ENCODE measurements around the gene GATA2.

The GATA2 gene

DNA sequence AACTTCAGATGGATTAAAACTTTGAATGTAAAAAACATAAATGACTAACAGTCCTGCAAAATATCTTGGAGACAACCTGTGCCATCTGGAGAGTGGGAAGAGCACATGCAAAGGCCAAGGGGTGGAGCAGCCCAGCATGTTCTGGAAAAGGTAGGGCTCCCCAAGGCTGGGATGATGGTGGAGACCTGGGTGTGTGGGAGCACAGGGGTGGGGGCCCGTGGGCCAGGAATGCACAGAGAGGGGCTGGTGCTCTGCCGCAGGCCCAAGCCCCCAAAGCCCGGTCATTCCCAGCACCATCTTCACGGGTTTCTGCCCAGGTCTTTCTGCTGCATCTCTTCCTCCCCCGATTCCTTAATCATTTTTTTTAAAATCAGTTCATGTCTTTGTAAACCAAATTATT is 9.7 kb upstream of the GATA2 start:
- DNase-seq (ENCODE audit: low read depth, low spot score) = no peak

DNA sequence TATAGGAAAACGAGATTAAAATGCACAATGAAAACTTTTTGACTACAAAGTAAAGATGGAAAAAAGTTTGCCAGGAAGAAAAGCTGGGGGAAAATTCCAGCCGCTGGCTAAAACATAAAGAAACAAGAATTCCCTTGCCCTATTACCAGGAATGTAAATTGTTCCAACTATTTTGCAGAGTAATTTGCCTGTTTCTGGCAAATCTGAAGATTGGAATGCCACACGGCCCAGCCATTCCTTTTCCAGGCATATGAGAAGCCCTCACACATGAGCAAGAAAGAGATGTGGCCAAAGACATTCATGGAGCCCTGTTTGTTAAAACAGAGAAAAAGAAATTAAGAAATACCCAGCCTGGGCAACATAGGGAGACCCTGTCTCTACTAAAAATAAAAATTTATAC is 8.4 kb upstream of the GATA2 start:
- no peak for DNase-seq (ENCODE audit: low read depth, low spot score)

DNA sequence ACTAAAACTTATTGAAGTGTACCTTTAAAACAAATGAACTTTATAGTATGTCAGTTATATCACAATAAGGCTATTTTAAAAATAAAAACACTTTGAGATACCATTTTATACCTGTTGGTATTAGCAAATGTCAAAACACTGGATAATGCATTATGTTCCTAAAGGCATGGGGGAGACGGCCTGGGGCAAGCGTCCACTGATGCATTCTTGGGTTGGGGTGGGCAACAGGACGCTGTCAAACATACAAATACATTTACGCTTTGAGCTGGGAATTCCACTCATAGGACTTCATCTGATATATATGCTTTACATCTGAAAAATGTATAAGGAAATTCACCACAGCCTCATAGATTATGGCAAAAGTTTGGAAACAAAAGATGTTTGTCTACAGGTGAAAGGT is 7.6 kb upstream of the GATA2 start:
- DNase-seq (ENCODE audit: low read depth, low spot score) = no peak

DNA sequence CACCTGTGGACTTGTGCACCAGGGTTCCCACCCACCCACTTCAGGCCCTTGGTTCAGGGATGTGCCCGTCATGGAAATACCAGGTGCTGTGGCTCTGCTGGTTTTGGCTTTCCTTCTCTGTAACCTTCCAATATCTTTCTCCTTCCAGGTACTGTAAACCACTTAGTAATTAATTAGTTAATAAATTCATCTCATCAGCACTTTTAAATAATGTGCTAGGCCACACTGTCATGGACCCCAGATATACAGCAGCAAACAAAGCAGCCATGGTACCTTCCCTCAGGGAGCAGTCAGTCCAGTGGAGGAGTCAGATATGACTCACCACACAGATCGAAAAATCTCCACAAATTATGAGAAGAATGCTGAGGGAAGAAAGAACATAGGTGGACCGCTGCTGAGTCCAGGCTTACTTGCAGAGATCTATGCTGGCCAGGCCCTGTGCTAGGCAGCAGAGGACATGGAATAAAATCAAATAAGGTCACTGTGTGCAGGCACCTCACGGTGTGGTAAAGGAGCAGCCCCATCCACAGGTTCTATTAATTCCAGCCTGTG is 6.8 kb upstream of the GATA2 start:
- no peak for DNase-seq (ENCODE audit: low read depth, low spot score)

DNA sequence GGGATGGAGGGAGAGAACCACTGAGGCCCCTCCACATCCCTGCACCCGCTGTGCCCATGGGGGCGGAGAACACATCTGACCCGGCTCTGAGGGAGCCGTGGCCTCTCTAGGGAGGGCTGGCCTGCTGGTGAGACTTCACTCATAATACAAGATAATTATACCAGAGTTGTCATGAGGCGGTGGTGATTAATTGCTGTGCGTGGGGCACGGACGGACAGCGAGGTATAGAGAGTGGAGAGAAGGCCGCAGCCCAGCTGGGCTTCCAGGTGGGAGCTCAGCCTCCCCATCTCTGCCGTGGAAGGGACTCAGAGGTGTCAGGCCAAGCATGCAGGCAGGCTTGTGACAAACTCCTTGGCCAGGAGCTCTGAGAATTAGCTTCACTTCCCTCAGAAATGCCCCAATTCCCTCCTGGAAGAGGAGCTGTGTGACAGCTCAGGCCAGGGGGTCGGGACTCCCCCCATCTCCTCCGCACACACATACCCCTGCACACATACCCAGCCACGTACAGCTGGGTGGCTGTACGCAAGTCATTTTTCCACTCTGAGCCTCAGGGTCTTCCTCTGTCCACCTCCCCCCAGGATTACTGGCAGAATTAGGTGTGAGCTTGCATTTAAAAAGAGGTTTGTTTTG is 6.0 kb upstream of the GATA2 start:
- DNase-seq (ENCODE audit: low read depth, low spot score) = no peak

DNA sequence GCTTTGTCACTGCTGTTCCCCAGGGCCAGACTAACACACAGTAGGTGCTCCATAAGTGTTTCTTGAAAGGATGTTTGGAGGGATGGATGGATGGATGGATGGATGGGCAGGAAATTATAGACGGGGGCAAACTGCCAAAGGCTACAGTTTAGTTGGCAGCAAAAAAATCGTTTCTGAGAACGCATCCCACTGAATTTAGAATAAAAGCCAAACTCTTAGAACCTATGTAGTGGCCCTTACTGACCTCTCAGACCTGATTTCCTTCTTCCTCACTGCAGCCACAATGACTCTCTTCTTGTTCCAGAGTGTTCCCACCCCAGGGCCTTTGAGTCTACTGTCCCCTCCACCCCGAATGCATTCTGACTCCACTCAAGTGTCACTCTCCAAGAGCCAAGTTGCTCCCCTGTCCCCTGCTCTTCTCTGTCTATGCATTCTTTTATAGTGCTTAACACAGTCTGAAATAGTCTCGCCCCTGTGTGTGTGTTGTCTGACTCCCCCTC is 5.2 kb upstream of the GATA2 start:
- no peak for DNase-seq (ENCODE audit: low read depth, low spot score)

DNA sequence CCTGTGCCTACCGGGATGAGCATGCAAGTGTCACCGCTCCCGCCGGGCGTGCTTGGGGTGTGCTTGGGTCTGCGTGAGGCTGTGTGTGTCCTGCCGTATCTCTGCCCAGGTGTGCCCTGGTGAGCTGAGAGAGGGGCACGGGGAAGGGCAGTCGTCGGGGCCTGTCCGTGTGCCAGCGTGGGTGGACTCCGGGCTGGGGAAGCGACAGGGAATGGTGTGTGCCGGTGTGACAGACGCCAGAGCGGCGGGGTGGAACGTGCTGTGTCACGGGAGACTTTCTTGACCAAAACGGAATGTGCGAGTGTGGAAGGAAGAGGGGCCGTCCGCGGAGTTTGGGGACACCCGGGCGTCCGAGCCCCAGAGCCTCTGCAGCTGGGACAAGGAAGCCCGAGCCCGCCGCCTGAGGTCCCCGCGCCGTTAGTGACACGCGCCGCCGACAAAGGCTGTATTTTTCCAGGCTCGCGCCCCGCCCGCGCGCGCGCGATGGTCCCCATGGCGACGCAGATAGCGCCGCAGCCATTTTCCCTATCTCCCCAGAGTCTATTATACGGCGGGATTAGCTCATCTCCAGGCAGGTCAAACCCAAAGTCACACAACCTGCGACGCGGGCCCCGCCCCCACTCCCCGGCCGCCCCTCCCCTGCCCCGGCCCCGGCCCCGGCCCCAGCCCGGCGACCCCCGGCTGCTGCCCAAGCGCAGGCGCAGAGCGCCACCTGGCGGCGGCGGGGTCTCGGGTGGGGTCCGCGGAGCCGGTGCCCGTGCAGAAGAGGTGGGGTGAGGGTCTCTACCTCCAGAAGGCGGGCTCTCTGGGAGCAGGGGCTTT is 4.5 kb upstream of the GATA2 start:
- peak; percentile 40 for DNase-seq (ENCODE audit: low read depth, low spot score)

DNA sequence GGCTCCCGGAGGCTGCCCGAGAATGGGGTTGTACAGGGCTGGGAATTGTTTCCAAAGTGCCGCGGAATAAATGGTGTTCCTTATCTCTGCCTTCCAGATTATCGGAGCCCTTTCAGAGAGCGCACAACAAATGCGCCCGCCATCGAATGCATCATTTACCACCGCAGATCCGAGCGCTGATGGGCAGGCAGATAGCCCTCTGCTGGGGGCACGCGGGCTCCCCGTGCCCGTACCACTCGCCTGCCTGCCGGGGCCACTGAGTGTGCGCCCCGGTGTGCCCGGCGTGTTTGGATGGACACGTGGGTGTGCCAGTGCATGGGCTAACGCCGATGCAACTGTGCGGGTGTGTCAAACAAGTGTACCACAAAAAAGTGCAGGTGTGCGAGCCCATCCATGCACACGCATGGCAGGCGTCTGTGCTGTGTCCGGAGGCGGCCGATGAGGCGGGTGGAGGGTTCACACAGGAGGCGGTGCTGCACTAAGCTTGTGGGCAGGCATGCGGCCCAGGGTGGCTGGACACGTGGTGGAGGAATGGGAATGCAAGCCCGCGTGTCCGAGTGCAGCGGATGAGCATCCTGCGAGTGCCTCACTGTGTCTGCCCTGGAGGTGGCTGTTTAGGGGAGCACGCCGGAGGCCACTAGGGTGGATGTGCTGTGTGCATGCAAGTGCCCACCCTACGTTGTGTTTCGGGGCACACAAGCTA is 3.8 kb upstream of the GATA2 start:
- DNase-seq (ENCODE audit: low read depth, low spot score) = no peak

DNA sequence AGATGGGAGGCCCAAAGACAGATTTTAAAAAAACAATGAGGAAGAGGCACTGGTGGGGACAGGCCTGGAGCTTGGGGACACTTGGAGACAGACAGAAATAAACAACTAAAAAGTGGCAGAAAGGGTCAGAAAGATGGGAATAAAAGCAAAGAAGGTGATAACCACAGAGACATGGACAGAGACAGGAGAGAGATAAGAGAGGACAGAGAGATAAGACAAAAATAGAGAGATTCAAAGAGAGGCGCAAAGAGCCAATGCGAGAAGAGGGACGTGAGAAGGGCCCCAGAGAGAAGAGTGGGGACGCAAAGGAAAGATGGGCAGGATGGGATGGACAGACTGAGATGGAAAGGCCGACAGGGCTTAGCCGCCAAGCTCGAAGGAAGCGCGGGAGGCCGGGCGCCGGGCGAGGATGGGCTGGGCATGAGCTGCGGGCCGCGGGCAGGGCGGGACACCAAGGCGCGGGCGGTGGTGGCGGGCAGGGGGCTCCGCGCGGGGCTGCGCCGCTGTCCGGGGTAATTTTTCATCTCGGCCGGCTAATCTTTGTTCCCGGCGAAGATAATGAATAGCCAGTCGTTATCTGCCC is 3.1 kb upstream of the GATA2 start:
- DNase-seq (ENCODE audit: low read depth, low spot score) = no peak

DNA sequence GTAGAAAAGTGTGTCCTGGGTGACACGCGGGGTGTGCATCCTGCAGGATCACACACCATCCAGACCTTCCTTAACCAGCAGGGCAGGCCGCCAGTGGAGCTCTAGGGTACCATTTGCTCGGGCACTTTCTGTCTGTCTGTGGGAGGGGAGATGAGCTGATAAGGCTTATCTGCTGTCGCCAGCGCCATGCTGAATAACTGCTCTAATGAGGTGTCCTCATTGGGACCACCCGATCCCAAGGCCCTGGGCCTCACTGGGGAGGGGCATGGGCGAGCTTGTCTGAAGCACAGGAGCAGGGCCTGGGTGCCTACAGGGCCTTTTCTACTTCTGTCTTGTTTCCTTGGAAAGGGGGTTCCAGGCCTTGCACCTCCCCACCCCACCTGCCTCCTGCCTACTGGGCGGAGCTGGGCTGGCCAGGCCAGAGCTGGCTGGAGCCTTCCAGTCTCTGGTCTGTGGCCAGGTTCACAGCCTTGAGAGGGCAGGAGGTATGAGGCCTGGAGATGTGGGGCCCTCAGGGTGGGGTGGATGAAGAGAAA is 2.5 kb upstream of the GATA2 start:
- DNase-seq (ENCODE audit: low read depth, low spot score) = no peak

DNA sequence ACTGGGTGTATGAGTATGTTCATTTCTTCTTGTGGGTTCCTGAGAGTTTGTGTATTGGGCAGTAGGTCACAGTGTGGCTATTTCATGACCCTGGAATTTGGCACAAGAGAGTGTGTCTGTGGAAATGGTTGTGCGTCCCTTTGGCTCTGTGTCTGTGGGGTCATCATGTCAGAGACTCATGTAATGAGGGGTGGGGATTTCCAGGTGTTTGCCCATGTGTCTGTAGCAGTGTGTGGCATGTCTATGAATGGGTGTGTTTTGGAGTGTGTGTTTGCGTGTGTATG is 1.3 kb upstream of the GATA2 start:
- DNase-seq (ENCODE audit: low read depth, low spot score) = no peak

DNA sequence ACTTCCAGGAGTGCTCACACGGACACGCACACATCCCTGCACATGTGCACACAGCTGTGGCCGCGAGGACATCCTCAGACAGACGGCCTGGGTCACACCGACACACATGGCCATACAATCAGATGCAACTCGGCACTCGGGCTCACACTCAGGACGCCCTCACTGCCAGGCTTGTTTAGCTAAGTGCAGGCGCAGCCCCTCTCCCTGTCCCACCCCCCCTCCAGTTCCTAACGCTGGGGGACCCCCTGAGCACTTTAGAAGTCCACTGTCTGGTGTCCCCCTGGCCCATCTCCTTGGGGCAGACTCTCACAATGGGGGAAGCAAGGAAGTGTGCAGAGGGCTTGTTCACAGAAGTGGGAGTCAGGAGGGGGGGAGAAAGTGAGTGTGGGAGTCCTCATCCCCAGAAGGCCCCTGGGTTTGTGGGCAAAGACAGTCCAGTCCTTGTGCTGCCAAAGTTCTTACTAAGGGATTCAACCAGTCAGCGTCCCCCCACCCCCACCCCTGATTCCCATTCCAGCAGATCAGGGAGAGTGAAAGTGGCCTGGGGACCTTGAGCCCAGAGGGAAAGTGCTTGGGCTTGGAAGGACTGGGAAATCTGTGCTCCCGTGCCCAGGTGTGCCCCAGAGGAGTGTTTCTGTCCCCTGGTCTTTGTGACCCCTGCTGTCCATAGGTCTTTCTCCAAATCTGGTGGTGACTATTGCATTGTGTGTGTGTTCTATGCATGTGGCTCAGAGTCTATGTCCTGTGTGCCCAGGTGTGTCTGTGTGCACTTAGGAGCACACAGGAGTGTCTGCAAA is 767 bp upstream of the GATA2 start:
- no peak for DNase-seq (ENCODE audit: low read depth, low spot score)

DNA sequence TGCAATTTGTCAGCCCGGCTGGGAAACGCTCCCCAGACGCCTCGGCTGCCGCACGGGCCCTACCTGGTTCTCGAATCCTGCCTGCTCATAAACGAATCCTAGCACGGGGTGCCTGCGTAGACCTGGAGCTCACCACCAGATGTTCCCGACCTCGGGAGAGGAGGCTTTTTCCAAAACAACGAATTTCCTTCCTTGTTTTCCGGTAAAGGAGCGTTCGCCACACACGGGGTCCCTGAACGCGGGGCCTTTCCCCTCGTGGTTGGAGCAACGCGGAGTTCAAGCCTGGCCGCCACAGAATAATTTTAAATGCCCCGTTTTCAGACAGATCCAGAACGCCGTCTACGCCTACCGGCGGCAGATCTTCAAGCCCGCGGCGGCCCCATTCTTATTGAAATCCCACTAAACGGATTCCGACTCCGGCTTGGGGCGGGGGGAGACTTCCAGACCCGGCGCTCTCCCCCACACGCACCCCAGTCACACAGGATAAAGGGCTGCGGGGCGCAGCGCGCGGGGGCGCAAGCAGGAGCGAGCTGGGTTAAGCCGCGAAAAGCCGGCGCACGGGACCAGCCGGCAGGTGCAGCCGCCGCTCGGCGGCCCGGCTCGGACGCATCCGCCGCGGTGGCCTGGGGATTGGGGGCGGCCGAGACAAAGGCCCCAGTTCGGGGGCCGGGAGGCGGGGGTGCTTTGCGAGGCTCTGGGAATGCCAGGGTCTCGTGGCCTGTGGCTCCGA is 895 bp downstream of the GATA2 start:
- DNase-seq (ENCODE audit: low read depth, low spot score) = no peak

DNA sequence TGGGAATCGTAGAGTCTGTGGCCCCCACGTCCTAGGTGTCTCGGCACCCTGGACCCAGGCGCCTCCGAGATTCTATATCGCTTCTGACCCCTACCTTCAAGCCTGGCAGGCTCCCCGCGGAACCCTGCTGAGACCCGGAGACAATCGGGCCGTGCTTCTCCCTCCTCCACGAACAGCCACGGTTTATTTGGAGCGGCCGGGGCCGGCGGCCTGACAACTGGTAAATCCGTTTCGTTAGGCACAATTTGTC is 1.4 kb downstream of the GATA2 start:
- no peak for DNase-seq (ENCODE audit: low read depth, low spot score)

DNA sequence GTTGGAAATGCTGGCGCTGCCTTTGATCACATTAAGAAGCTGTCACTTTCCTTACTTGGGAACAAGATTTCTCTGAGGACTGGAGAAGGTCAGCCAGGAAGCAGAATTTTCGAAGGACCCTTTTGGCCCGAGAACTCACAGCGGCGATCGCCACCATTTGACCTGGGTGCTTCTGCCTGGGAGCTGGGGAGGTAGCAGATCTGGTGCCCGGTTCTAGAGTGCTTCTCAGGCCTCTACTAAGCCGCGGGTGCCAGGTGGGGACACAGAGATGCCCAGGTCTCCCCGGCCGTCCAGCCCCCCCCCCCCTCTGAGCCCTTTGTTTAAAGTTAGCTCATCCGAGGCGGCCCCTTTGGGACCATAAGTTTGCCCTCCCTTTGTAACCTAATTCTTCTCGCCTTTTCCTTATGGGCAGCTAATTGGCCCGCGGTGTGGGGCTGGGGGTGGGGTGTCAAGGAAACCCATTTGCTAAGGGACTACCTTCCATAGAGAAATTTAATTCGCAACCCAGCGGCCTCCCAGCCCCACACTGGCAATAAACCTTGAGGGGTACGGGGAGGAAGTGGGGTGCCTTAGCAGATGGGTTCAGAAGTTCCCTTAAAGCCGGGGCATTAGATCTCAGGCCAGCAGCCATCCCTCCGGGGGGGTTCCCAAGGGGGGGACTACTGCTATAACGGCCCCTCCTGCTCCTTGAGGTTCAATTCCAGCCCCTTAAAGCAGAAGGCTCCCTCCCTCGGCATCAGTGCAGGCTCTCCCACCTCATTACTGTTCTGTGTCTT is 1.9 kb downstream of the GATA2 start:
- no peak for DNase-seq (ENCODE audit: low read depth, low spot score)

DNA sequence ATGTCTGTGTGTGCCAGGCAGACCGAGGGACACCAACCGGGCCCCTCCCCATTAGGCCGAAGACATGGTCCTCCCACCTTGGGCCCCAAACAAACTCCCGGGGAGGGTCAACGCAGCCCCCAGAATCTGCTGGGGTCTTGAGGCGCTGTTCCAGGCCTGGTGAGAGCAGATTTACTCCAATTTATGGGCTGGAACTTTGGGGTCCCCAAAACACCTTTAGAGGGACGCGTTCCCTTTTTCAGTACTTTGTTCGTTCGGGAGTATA is 2.4 kb downstream of the GATA2 start:
- DNase-seq (ENCODE audit: low read depth, low spot score) = no peak

DNA sequence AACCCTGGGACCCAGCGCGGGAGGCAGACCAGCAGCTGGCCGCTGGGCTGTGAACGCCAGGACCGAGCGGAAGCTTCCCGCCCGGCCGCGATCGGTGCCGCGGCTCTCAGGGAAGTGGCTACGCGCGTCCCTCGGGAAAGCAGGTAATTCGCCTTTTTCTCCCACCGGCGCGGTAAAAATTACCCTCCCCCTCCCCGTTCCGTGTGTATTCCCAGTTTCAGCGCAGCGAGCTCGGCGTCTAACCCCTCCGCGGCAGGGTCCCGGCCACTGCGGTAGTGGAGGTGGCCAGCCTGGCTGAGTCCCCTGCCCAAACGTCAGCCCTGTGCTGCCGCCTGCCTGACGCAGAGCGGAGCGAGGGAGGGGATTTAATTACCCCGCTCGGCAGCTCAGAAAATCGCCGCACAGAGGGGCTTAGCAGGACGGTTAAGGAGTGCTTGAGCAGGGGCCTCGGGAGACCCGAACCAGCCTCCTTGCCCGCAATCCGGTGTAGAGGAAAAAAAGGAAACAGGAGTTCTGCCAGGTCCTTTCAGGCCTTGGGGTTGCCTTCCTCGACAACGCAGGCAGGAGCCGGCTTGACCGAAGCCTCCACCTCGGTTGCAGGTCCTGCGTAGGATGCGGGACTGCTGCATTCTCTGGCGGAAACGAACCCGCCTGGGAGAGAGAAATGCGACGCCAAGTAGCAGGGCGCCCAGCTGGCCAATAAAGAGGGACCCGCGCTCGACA is 2.9 kb downstream of the GATA2 start:
- no peak for DNase-seq (ENCODE audit: low read depth, low spot score)

DNA sequence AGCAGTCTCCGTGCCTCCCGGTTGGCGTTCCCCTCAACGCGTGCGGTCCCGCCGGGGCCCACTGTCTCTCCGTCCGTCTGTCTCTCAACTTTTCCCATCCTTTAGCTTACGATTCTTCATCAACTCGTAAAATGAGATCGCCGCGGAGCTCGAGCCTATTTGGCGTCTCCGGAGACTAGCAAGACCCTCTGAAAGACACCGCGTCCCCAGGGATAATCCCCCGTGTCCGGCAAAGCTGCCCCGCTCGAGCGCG is 3.4 kb downstream of the GATA2 start:
- no peak for DNase-seq (ENCODE audit: low read depth, low spot score)

DNA sequence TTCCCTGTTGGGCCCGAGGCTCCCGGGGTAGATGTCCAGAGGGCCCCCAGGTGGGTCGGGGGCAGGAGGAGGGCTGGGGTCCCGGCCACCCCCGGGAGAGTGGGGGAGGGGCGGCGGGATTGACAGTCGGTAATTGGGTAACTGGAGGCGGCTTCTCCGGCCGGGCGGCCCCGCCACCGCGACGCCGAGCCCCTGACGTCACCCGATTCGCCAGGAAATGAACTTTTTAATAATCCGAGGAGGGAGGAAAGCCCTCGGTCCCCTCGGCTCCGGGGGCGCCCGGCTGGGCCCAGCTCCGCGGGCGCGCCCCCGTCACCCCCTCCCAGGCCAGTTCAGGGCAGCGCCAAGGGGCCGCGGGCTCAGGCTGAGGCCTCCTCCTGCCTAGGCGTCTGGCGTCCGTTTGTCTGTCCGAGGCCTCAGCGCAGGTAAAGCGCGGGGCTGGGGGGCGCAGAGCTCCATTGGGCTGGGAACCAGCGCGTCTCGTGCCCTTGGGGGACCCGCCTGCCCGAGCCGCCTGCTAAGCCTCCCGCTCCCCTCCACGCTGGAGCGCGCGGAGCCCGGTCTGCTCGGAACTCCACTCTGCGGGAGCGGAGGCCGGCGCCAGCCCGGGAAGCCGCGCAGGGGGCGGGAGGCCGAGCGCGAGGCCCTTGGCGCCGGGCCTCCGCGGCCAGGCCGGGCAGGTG is 3.9 kb downstream of the GATA2 start:
- no peak for DNase-seq (ENCODE audit: low read depth, low spot score)
